ENCODE data around the gene GNAZ.
"Not testable (repeated sequence)": the region's sequence is repeated elsewhere in the genome, so short reads cannot be mapped to it uniquely, and the experiment has no call there.

GNAZ gene

DNA sequence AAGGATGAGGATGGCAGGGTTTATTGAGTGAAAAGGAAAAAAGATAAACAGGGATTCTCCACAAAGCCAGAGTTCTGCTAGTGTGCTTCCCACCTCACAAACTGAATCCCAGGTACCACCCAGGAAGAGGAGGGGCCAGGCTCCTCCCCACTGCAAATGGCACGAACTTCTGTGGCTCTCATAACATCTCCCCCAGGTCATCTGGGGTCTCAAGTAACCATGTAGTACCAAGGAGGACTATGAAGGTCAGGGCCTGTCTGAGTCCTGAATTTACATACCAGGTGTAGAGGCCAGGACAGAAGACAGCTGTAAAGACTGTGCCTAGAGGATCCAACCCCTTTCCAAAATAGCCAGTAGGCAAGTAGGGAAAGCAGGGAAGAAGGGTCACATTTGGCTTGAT lies 25.7 kb upstream of the GNAZ start:
- DNase-seq (ENCODE audit: low read depth), result no peak

DNA sequence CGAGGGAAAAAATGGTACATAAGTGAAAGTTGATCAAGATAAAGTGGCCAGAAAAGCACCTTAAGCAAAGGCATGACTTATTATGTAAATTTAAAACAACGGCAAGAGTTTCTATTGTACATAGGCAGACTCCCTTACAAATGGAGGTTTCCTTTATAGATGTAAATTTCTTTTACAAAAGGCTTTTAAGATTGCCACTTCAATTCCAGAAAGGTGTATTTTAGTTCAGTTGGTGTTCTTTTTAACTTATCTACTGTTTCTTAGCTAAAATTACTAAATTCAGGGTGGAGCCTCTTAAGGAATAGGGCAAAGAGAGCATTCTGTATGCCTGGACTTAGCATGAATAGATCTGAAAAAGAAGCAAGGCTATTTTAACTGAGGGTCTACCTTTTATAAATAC lies 24.9 kb upstream of the GNAZ start:
- DNase-seq (ENCODE audit: low read depth), result no peak

DNA sequence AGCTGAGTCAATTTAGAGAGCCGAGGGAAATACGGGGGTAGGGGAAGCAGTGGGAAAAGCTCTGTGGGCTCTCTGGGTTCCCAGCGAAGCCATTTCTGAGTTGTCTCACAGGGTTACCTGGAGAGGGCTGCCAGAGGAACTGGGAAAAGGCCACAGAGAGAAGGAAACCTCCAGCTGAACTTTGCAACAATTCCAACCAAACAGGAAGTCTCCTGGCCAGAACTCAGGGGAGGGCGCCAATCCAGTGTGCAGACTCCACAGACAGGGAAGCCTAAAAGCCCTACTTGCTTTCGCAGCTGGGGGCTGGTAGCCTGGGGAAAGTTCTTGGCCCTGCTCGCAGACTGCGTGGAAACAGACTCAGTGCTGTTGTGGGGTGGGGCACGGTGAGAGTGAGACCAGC lies 23.1 kb upstream of the GNAZ start:
- no peak for DNase-seq (ENCODE audit: low read depth)

DNA sequence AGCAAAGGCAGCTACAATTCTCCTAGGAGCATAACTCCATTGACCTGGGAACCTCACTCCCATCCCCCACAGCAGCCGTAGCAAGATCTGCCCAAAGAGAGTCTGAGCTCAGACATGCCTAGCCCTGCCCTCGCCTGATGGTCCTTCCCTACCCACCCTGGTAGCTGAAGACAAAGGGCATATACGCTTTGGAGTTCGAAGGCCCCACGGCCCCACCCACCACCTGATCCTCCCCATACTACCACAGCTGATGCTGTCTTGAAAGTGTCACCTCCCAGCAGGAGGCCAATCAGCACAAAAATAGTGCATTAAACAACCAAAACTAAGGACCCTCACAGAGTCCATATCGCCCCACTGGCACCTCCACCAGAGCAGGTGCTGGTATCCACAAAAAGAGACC lies 22.6 kb upstream of the GNAZ start:
- DNase-seq (ENCODE audit: low read depth), result no peak

DNA sequence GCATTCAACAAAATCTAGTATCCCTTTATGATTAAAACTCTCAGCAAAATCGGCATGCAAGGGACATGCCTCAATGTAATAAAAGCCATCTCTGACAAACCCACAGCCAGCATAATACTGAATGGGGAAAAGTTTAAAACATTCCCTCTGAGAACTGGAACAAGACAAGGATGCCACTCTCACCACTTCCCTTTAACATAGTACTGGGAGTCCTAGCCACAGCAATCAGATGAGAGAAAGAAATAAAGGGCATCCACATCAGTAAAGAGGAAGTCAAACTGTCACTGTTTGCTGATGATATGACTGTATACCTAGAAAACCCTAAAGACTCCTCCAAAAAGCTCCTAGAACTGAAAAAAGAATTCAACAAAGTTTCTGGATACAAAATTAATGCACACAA lies 19.8 kb upstream of the GNAZ start:
- DNase-seq (ENCODE audit: low read depth), result not testable (repeated sequence)

DNA sequence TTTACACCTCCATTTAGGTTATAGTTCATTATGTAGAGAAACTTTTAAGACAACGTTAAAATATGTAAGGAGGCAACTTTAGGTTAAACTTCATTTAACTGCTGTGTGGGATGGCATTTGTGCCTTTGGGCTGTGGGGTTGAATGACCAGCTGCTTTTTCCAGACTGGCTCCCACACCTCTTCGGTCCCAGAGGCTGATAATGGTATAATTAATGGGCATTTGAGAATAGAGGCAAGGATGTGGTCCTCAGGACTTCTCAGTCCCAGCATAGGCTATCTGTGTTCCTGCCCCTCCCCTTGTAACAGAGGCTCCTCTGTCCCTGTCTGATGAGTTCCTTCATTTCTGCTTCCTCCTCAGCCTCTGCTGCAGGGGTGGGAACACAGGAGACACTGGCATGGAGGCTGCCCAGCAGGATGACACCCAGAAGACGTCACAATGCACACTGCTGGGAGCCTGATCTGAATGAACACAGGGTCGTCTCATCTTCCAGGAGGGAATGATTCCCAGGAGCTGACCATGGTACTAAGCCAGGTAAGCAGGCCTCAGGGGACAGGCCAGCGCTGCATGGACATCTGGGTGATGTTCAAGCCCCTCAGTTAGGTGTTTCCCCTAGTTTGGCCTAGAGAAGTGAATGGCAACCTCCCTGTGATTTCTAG lies 17.1 kb upstream of the GNAZ start:
- no peak for DNase-seq (ENCODE audit: low read depth)

DNA sequence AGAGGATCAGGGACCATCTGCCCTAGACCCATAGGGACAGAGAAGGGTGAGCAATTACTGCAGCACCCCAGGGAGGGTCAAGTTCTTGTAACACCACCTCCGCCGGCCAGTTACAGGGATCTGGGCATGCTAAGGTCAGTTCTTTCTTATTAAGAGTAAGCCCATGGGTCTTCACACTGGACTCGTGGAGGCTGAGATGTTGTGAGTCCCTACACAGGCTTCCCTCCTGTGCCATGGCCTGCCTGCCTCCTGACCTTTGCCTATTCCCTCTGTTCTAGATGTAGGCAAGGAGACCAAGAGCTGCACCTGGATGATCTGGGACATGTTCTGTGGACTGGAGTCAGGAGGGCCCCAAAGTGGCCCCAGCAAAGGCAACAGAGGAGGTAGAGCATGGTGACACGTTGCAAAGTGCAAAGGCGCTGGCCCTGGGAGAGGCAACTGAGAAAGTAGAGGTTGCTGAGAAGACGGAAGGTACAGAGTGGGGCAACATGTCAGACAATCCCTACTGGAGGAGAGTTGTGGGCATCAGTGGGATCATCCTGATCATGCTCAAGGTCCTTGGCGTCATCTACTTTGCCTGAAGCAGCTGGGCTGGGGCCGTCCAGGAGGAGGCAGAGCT lies 16.3 kb upstream of the GNAZ start:
- no peak for DNase-seq (ENCODE audit: low read depth)

DNA sequence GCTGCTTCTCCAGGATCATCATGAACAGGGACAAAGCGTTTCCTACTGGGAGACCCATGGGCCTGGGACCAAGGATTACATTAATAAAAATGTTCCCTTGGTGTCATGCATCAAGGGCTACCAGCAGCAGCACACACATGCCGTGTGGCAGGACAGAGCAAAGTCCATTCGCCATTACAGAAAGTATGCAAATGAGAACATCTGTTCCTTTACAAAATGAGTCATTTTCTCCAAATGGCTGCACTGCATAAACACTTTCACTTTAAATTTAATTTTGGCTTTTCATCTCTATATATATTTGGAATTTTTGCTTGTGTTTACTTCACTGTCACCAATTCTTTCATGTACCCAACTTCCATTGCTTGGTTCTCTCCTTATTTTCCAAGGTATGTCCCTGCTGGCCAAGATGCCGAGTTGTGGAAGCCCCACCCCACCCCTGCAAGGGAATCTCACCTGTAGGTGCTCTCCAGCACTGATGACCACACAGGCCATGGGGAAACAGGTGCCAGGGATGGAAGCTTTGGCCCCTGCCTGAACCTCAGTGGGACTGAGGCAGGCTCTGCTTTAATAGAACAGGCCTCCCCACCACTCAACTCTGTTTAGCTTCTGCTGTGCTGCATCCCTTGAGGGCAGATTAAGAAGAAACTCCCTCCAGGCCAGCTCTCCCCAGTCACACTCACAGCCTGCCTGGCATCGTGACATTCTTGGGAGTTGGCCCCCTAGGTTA lies 15.6 kb upstream of the GNAZ start:
- DNase-seq (ENCODE audit: low read depth), result no peak

DNA sequence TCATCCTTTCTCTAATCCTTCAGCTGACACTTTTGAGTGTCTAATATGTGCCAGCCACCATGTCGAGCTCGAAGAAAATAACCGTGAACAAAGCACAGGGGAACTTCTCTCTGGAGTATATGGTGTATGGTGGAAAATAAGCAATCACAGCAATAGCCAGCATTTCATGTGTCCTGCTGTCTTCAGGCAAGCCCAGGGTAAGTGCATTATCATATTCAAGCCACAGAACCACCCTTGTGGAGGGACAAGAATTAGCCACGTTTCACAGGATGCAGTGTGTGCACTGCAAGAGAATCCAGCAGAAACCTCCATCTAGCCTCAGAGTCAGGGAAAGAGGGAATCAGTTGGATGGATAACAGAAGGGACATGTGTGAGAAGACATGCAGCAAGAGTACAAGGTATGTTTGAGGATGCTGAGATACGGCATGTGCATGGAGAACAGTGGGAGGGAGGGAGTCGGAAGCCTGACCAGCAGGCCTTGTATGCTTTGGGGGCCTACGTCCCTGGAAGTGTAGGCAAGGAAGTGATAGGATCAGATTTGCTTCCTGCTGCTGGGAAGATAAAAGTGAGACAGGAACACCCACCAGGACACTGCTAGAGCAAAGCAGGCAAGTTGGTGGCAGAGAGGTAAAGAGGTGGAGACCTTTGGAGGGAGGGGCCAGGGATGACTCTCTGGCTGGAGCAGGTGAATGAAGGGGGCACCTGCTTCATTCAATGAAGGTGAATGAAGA lies 14.7 kb upstream of the GNAZ start:
- DNase-seq (ENCODE audit: low read depth), result no peak

DNA sequence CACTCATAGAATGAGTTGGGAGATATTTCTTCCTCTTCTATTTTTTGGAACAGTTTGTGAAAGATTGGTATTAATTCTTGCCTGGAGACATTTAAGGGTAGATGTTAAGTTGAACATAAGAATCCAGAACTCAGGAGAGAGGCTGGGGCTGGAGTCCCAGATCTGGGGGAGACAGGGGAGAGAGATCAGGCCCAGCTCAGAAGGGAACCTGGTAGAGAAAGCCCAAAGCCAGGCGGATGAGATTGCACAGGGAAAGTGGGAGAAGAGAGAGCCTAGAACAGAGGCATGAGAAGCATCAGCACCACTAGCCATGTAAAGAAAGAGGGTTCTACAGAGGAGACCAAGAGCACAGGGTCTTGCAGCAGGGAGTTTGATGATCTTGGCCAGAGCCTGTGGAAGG lies 13.0 kb upstream of the GNAZ start:
- DNase-seq (ENCODE audit: low read depth), result no peak

DNA sequence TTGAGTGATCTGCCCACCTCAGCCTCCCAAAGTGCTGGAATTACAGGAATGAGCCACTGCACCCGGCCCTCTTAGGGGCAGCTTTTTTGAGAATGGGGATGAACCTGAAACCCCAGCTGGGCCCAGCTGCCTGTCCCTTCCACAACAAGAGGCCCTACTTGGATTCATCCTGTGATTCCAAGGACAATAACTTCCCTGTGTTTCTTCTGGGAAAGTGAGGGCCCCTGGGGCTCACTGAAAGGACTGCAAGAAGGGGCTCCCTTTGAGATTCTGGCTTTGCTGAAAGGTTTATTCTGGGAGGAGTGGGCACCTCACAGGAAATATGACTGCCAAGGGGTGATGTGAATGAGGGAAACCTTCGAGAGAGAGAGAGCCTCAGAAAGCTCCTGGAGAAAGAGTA lies 12.3 kb upstream of the GNAZ start:
- DNase-seq (ENCODE audit: low read depth), result no peak

DNA sequence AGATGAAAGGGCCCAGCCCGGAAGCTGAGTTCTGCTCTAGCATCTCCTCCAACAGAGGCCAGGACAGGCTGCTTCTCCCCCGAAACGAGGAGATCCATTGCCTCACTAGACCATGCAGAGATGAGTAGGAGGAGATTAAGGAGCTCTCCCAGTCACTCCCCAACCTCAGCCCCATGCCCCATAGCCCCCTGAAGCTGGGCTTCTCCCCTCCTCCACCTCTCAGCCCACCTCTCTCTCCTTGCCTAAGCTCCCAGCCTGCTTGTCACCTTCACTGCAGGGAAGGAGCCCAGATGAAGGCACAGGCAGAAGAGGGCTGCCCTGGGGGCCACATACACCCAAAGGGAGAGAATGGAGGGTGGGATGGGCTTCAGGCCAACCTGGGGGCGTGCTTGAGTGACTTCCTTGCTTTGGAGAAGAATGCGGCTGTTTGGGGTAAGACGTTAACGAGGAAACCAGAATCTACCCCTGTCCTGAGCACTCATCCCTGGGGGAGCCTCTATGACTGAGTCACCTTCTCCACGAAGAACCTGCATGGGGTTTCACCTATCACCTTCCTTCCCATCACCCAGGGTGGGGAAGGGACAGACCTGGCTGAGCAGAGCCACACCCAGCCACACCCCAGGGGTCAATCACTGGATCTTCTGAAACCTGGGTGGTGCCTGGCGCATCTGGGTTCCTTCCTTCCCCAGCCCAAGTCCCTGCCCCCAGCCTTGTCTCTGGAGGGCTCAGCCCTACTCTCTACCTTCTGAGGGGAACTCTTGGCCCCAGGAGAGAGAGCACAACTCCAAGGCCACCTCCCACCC lies 11.6 kb upstream of the GNAZ start:
- no peak for DNase-seq (ENCODE audit: low read depth)

DNA sequence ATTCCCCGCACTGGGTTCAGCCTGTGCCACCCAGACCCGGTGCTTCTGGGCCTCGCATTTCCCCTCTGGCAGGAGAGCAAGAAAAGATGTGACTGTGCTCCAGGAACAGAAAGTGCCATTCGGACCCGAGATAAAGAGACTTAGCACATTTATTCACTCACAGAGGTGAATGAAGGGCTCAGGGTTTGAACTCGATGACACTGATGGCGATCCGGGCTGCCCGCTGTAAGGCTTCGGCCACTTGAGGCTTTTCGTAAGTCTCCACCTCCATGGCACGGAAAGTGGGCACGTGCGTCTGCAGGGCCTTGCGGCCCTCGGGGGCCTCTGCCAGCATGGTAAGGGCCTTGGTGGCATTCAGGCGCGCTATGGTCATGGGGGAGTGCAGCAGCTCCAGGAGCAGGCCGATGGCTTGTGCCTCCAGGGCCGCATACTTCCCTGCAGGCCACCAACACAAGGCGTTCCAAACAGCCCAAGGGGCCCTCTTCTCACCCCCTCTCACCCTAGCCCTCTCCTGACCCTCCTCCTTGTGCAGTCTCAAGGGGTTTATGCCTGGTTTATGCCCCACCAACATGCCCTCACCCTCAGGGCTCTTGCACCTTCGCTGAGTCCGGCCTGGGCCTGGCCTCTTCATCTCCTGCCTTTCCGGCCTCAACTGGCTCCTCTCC lies 10.9 kb upstream of the GNAZ start:
- DNase-seq (ENCODE audit: low read depth), result no peak

DNA sequence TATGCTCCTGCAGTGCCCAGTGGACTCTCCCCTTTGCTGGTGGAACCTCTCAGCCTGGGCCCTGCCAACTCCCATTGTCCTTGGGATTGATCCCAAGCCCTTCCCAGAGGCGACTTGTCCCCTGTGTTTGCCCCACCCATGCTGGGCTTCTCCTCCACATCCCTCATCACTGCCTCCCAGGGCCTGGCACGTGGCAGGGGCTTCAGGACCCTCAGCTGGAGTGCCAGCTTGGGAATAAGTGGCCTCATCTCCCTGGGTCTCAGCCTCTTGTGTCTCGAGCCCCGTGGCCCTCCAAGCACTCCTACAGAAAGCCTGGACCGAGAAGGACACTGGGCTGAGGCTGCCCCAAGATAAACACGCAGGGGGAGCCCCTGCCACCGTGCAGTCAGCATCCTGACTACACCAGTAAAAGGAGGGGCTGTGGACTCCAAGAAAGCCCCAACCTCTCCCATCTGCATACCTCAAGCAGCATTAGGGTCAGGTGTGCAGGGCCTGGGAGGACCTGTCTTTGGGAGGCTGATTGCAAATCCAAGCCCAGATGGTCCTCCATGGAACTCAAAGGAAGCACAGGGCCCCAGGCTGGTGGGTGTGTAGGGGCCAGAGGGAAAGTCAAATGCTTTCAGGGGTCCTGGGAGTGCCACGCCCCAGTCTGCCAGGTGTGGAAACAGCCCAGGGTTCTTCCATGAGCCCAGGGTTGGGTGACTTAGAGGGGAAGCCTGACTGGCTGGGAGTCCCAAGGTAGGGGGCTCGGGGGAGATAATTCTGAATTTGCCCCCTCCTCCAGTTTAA lies 9.5 kb upstream of the GNAZ start:
- no peak for DNase-seq (ENCODE audit: low read depth)

DNA sequence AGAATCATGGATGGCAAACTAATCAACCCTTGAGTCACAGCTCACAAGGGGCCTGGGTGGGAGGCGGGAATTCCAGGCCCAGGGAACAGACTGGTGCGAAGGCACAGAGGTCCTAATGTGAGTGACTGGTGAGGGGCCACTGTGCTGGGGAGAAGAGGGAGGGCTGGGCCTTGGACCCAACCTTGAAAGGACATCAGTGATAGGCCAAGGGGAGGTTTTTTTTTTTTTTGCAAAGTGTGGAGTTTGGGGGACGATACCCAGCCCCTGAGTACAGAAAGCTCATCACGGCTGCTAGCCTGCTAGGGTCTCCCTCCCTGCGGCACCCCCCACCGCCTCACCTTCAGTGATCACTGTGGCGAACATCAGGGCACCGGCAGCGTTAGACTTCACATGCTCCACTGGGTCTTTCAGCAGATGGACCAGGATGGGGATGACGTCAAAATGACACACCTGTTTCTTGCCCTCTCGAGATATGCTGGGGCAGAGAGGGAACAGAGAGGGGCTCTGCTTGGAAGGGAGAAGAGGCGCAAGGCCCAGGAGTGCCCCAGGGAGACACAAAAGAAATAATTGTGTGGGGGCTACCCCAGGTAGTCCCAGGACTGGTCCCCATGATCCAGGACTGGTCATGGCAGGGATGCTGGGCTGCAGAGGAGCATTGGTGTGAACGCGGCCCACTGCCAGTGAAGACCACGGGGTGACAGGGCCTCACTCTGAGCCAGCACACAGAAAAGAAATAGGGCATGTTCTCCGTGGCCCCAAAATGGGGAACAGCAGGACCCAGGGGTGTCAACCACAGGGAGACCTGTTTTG lies 8.6 kb upstream of the GNAZ start:
- no peak for DNase-seq (ENCODE audit: low read depth)

DNA sequence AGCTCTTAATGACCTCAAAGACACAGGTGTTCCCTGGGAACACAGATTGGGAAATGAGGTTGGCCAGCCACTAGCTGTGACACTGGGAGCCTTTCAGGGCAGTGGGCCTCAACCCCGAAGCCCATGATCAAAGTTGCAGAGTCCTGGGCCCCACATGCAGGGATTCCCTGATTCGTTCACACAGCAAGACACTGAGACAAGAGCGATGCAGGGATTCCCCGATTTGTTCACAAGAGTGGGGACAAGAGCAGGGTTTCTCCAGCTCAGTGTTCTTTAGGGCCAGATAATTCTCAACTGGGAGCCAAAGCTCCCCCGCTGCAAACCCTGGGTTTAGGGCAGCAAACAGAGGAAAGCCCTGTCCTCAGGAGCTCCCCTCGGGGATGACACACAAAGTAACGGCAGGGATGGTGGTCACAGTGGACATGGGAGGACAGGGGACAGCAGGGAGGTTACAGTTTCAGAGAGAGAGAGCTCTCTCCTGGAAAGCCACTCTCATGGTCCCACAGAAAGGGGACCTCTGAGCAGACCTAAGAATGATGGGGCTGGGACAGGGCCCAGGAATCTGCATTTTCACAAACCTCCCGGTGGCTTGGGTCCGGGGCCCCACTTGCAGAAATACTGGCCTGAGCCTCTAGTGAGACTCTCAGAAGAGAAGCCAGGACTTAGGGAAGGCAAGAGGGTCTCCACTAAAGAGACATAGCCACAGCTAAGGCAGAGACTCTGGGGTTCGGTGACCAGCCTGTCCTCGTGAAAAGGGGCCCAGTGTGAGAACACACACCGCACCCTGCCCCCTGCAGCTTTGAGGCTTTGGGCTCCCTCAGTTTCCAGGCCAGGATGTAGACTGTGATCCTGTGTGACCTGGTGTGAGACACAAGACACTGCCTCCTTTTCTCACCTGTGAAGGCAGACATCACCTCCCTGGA lies 7.4 kb upstream of the GNAZ start:
- DNase-seq (ENCODE audit: low read depth), result no peak

DNA sequence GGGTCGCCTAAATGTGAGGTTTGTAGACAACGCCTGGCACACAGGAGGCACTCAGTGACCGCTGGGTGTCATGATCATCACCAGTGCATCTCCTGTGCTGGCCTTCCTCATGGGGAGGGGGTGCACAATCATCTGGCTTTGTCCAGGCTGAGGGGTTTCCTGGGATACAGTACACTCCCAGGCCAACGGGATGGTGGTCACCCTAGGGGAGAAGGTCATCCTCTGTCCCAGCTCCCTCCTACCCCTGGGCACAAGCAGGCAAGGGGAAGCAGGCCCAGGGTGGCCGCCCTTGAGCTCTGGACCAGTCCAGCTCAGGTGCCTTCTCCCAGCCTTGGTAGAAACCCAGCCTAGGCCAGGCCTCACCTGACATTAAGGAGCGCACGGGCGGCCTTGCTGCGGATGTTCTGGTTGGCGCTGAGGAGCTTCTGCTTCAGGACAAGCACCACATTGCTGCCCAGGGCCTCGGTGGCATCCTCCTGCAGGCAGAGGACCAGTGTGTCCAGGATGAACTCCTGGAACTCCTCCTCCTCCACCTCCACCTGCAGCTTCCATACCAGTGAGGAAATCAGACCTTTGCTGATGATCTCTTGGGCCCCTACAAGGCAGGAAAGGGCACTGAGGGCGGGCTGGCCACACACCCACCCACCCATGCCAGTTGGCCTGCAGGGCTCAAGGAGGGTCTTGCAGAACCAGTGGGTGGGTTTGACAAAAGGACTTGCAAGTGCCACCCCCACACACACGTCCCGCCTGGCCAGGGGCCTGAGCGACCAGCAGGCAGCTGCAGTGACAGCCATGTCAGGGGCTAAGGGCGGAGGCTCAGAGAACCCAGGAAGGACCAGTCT lies 6.6 kb upstream of the GNAZ start:
- no peak for DNase-seq (ENCODE audit: low read depth)

All from activated T-cell treated with anti-CD3 and anti-CD28 coated beads for 24 hours (primary cell).